ENCODE results near the gene TGM3. TPM values are rescaled to one million over a fixed set of nuclear protein-coding genes. Genes with fewer than 3 reads are reported as not detected.

Gene TGM3
- total and polyA plus RNA-seq, 2 of the 4 experiments (the other 2 are of a cell fraction), result not detected

DNA sequence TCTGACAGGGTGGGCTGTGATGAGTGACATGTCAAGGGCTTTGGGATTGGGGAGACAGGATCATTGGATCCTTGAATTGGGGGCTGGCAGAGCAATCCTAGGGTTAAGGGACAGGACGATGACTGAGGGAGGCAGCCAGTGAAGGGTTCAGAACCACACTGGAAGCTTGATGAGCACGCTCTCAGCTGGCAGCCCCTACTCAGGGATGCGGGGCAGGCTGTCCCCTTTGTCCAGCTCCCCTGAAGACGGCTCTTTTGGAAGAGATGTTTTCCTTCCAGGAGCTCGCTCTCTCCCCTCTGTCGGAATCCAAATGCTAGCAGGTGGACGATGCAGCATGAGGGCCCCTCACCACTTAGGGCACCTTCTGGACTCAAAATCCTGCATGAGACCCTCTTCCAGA lies 8.4 kb downstream of the TGM3 start:
- TF ChIP-seq, protein P1, sequence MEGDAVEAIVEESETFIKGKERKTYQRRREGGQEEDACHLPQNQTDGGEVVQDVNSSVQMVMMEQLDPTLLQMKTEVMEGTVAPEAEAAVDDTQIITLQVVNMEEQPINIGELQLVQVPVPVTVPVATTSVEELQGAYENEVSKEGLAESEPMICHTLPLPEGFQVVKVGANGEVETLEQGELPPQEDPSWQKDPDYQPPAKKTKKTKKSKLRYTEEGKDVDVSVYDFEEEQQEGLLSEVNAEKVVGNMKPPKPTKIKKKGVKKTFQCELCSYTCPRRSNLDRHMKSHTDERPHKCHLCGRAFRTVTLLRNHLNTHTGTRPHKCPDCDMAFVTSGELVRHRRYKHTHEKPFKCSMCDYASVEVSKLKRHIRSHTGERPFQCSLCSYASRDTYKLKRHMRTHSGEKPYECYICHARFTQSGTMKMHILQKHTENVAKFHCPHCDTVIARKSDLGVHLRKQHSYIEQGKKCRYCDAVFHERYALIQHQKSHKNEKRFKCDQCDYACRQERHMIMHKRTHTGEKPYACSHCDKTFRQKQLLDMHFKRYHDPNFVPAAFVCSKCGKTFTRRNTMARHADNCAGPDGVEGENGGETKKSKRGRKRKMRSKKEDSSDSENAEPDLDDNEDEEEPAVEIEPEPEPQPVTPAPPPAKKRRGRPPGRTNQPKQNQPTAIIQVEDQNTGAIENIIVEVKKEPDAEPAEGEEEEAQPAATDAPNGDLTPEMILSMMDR (conservative IDR thresholded peaks at IDR 0.05; ENCODE audit: low read depth, low read length), result no peak
- ATAC-seq (ENCODE audit: low read depth), result no peak
- intact Hi-C loops (cut with micrococcal nuclease), result no loop called here

More for the DNA sequence above, 8.4 kb downstream of the TGM3 start:
- no peak overlapping the region for H4K91ac ChIP-seq (ENCODE audit: insufficient read depth, low read depth, low read length)
- no peak overlapping the region for H2BK15ac ChIP-seq (ENCODE audit: low read depth, low read length)
- H4K5ac ChIP-seq (ENCODE audit: low read depth, low read length), result no peak overlapping the region
- H3K56ac ChIP-seq (ENCODE audit: extremely low read depth, insufficient read depth, low read length), result no peak overlapping the region
- no peak for DNase-seq
- H3K4me2 ChIP-seq (ENCODE audit: low read depth, low read length), result no peak overlapping the region
- in situ Hi-C loops (cut with MboI; ENCODE audit: low sequenced_read_pairs) (no loop called here), dilution Hi-C loops (cut with HindIII; ENCODE audit: low sequenced_read_pairs, unreplicated experiment) (no loop called here)
- H2AK5ac ChIP-seq (ENCODE audit: low read depth, low read length), result no peak overlapping the region
- H3K9ac ChIP-seq (ENCODE audit: low read depth, low read length), result no peak overlapping the region
- 19% methylated on average over 3 of the region's 7 CpGs; no CpG with 5 or more reads in 1 of the 2 experiments for WGBS, 2 experiments (ENCODE audit: extremely low coverage in 2 of 2, insufficient read length in 1 of 2)
- no peak overlapping the region for H3K4ac ChIP-seq (ENCODE audit: low read depth, low read length)
- no peaks in the 10 kb centered on the region for H3K36me3 ChIP-seq (ENCODE audit: control insufficient read depth, insufficient read depth, low read length)
- no peak overlapping the region for H2BK20ac ChIP-seq (ENCODE audit: low read depth, low read length)
- no peaks in the 10 kb centered on the region for H4K20me1 ChIP-seq (ENCODE audit: insufficient read depth, low read length)
- H3K27me3 ChIP-seq (ENCODE audit: control insufficient read depth, insufficient read depth, low read length), result peaks cover 5% of the 10 kb centered on the region; the same call in 1 of the 2 replicates
- H3K4me1 ChIP-seq (ENCODE audit: control insufficient read depth, insufficient read depth, low read length), result no peaks in the 10 kb centered on the region
- no peaks in the 10 kb centered on the region for H3K79me1 ChIP-seq (ENCODE audit: low read depth in 1 of 2, low read length in 2 of 2)
- ChIA-PET CTCF (no interaction called here), POLR2A (ENCODE audit: unreplicated experiment) (no interaction called here)
- H4K8ac ChIP-seq (ENCODE audit: low read depth in 2 of 2, low read length in 2 of 2), result no peak overlapping the region
- H3K23ac ChIP-seq (ENCODE audit: low read depth, low read length), result no peak overlapping the region
- H3K14ac ChIP-seq (replicated peaks; ENCODE audit: low read depth, low read length), result no peak overlapping the region
- H2AK9ac ChIP-seq (replicated peaks; ENCODE audit: low read depth, low read length, poor library complexity), result no peak overlapping the region
- H2BK5ac ChIP-seq (ENCODE audit: low read depth, low read length, poor library complexity, severe bottlenecking), result no peak overlapping the region
- H2BK120ac ChIP-seq (ENCODE audit: low read depth, low read length), result no peak overlapping the region
- BruUV-seq (replicated peaks), result no TSS peak
- H3K4me3 ChIP-seq (ENCODE audit: insufficient read depth, low read depth, low read length), result no peak overlapping the region
- H3K27ac ChIP-seq (ENCODE audit: insufficient read depth, low read length), result no peak overlapping the region
- no peak overlapping the region for H3K18ac ChIP-seq (ENCODE audit: low read depth, low read length)
- H3K9me1 ChIP-seq (ENCODE audit: insufficient read depth, low read length), result no peaks in the 10 kb centered on the region
- no peak overlapping the region for H2AFZ ChIP-seq (replicated peaks; ENCODE audit: low read length, poor library complexity)
- no peaks in the 10 kb centered on the region for H3K9me3 ChIP-seq (ENCODE audit: control insufficient read depth, insufficient read depth, low read length)
